Measurements from ENCODE around the gene UBE2N. TPM values are rescaled to one million over a fixed set of nuclear protein-coding genes. Genes with fewer than 3 reads are reported as not detected.

The UBE2N gene
- polyA plus RNA-seq, 1 donor, result 91.4 TPM

Other genes with a start within 250 kb of the UBE2N start
- gene NUDT4, start 64.0 kb downstream of the UBE2N start, polyA plus RNA-seq (ENCODE audit: insufficient read length), result 79.6 TPM
- 35.3 TPM for gene MRPL42, start 25.6 kb upstream of the UBE2N start, polyA plus RNA-seq (ENCODE audit: insufficient read length)
- gene SOCS2, start 130.7 kb upstream of the UBE2N start, polyA plus RNA-seq (ENCODE audit: insufficient read length), result 16.6 TPM
- 12.3 TPM for gene CRADD, start 235.4 kb upstream of the UBE2N start, polyA plus RNA-seq (ENCODE audit: insufficient read length)

Measured in hindlimb muscle (tissue), 1 donor.